PFSK-1 (cell line): ENCODE measurements around the gene FHIP2A.

Experiments used
- FOXP2 ChIP-seq: optimal IDR thresholded peaks from 2 replicates; pipeline ENCODE3; 2011; ENCODE audit warnings: borderline replicate concordance, control low read depth, inconsistent platforms; ENCODE audit not compliant: insufficient read depth; ENCODE audit errors: extremely low read length, extremely low read depth
- POLR2AphosphoS5 ChIP-seq: IDR thresholded peaks from 2 replicates; pipeline ENCODE4 v1.6.1; 2012; ENCODE audit warnings: low read depth, mild to moderate bottlenecking, control low read depth, low read length, moderate library complexity
- SIN3A ChIP-seq: IDR thresholded peaks from 2 replicates; pipeline ENCODE4 v1.6.1; 2012; ENCODE audit warnings: mild to moderate bottlenecking, low read length, moderate library complexity, borderline replicate concordance; ENCODE audit not compliant: insufficient read depth
- TAF1 ChIP-seq: IDR thresholded peaks from 2 replicates; pipeline ENCODE4 v1.6.1; 2012; ENCODE audit warnings: low read length, control low read depth, borderline replicate concordance; ENCODE audit not compliant: insufficient read depth
- TF ChIP-seq, protein P1 (sequence below), 2 experiments: IDR thresholded peaks; 2 replicates each; pipeline versions ENCODE4 v1.6.1 to v1.8.0; 2011 to 2012; ENCODE audit warnings: low read depth in 2 of 2, low read length in 2 of 2, control low read depth in 1 of 2, inconsistent platforms in 1 of 2, mild to moderate bottlenecking in 1 of 2, moderate library complexity in 1 of 2; ENCODE audit not compliant: insufficient read depth in 1 of 2

Gene FHIP2A

DNA sequence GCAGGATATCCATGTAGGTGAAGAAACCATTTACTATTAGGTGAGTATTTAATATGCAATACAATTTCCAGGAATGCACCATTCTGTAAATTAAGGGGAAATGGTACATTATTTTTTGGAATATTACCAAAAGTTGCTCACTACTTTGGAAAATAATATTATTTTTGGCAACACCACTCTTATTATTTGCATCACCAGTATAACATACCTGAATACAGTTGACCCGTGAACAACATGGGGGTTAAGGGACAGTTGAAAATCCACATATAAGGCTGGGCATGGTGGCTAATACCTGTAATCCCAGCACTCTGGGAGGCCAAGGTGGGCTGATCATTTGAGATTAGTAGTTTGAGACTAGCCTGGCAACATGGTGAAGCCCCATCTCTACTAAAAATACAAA lies 21.2 kb upstream of the FHIP2A start:
- no peak for TF ChIP-seq TAF1
- TF ChIP-seq, protein P1, sequence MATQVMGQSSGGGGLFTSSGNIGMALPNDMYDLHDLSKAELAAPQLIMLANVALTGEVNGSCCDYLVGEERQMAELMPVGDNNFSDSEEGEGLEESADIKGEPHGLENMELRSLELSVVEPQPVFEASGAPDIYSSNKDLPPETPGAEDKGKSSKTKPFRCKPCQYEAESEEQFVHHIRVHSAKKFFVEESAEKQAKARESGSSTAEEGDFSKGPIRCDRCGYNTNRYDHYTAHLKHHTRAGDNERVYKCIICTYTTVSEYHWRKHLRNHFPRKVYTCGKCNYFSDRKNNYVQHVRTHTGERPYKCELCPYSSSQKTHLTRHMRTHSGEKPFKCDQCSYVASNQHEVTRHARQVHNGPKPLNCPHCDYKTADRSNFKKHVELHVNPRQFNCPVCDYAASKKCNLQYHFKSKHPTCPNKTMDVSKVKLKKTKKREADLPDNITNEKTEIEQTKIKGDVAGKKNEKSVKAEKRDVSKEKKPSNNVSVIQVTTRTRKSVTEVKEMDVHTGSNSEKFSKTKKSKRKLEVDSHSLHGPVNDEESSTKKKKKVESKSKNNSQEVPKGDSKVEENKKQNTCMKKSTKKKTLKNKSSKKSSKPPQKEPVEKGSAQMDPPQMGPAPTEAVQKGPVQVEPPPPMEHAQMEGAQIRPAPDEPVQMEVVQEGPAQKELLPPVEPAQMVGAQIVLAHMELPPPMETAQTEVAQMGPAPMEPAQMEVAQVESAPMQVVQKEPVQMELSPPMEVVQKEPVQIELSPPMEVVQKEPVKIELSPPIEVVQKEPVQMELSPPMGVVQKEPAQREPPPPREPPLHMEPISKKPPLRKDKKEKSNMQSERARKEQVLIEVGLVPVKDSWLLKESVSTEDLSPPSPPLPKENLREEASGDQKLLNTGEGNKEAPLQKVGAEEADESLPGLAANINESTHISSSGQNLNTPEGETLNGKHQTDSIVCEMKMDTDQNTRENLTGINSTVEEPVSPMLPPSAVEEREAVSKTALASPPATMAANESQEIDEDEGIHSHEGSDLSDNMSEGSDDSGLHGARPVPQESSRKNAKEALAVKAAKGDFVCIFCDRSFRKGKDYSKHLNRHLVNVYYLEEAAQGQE (IDR thresholded peaks at IDR 0.05; ENCODE audit: insufficient read depth in 1 of 2, low read depth in 2 of 2, low read length in 2 of 2), result no peak
- no peak for TF ChIP-seq FOXP2
- TF ChIP-seq POLR2AphosphoS5, result no peak
- no peak for TF ChIP-seq SIN3A

DNA sequence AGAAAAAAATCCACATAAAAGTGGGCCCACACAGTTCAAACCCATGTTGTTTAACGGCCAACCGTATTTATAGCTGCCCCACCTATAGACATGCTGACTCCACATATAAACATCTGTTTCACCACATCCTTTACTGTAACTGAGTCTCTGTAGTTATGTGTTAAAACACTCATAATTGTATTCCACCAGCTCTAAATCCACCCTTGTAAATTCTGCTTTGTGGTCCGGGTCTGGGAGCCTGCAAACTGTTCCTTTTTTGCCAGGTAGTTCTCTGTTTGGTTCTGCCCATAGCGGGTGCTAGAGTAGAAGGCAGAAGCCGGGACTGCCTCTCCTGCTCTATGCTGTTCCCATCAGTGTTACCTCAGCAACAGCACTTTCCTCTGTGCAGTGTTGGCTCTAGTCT lies 20.2 kb upstream of the FHIP2A start:
- TF ChIP-seq, protein P1 (IDR thresholded peaks at IDR 0.05; ENCODE audit: insufficient read depth in 1 of 2, low read depth in 2 of 2, low read length in 2 of 2), result no peak
- TF ChIP-seq SIN3A, result no peak

DNA sequence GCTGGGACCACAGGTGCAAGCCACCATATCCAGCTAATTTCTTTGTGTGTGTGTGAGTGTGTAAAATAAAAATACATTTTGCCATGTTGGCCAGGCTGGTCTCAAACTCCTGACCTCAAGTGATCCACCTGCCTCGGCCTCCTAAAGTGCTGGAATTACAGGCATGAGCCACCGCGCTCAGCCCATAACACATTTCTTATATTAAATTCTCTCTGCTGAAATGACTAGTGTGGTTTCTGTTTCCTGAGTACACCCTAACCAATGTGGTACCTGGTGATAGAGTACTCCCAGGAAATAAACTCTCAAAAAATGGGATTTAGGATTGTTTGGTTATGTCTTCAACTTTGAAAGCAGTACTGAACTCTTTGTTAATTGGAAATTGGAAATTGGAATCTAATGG lies 19.4 kb upstream of the FHIP2A start:
- no peak for TF ChIP-seq SIN3A

DNA sequence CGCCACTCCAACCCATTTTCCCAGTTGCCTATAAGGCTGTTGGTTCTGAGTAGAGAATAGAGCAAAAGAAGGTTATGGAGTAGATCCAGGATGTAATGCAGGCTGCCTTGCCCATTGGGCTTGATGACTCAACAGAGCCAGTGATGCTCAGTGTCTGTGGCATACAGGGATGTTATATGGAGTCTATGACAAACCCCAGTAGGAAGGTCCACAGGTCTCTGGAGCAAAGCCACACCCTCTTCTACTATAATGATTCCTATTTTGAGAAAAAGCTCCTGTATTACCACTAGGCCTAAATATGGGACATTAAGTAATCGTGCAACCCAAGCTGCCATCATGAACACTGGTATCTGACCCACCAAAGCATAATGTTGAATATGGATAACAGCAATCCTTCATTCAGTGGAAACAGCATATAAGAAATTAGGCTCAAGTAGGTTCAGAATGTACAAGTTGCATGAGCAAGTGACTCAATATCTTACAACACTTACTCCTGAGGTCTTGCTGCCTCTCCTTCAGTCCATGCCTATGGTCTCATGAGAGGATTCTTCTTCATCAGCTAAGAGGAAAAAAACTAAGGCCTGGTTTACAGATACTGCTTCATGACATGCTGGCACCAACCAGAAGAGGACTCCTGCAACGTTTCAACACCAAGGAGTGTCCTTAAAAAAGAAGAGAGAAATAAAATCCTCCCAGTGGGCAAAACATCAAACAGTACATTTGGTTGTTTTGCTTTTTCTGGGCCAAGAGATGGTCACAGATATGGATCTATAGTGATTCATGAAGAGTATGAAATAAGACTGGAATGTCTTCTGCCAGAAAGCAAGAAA lies 14.8 kb upstream of the FHIP2A start:
- TF ChIP-seq FOXP2, result no peak

DNA sequence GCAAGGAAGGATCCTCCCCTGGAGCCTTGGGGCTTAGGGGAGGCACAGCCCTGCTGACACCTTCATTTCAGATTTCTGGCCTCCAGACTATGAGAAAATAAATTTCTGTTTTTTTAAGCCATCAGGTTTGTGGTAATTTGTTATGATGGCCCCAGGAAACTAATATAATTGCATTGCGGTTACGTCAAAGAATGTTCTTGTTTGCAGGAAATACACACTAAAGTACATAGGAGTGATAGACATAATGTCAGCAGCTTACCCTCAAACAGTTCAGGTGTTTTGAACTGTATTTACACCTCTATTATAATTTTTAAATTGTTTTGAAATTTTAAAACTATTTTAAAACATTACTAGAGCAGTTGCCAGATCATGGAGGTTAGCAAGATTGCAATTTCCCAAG lies 12.6 kb upstream of the FHIP2A start:
- TF ChIP-seq POLR2AphosphoS5, result no peak
- TF ChIP-seq SIN3A, result no peak
- TF ChIP-seq FOXP2, result no peak
- TF ChIP-seq, protein P1 (IDR thresholded peaks at IDR 0.05; ENCODE audit: insufficient read depth in 1 of 2, low read depth in 2 of 2, low read length in 2 of 2), result no peak
- TF ChIP-seq TAF1, result no peak

DNA sequence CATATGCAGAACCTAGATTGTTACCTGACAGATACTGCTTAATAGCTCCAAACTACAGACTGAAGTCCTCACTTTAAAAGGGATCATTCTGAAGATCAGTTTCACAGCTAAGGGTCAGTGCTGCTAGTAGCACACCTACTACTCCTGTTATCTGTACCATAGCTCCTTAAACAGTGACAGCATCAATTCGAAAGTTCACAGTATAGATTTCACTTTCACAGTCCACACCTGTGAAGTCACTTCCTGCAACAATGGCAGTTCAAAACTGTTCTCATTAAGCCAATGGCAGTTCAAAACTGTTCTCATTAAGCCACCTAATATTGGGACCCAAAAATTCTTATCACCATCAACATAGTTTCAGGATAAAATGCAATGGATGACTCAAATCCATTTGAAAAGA lies 10.7 kb upstream of the FHIP2A start:
- TF ChIP-seq SIN3A (no peak), TAF1 (no peak), POLR2AphosphoS5 (no peak), FOXP2 (no peak)
- TF ChIP-seq, protein P1 (IDR thresholded peaks at IDR 0.05; ENCODE audit: insufficient read depth in 1 of 2, low read depth in 2 of 2, low read length in 2 of 2), result no peak
